ENCODE data around the gene ZNF521. TPM values are rescaled to one million over a fixed set of nuclear protein-coding genes. Genes with fewer than 3 reads are reported as not detected.
A peak's percentile ranks its signal among the peaks of the same experiment; 100 is the strongest.

Gene ZNF521
- total and polyA plus RNA-seq, 2 experiments from 2014 or later, result 3.1 to 9.2 TPM

DNA sequence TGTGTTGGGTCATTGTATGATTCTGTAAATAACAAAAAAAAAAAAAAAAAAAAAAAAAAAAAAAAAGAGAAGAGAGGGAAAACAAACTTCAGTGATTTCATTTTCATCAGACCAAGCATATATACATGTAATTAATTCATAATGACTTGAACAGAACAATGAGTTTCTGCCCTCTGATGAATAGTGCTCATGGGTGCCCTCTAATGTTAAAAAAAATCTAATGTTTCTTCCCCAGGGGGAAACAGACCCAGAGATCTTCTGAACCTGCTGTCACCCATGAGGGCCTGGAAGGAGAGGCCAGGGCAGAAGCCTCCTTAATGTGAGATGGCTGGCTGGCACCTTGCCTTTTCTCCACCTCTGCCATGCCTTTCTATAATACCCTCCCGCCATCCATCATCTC is 289.2 kb downstream of the ZNF521 start:
- Mint-ChIP-seq H3K4me3 (no peak overlapping the region), H3K4me1 (peaks cover 3% of the 10 kb centered on the region; the same call in 1 of the 3 replicates), H3K27me3 (ENCODE audit: insufficient read depth, low read depth, poor library complexity) (peaks cover 3% of the 10 kb centered on the region), H3K36me3 (ENCODE audit: low read depth) (no peaks in the 10 kb centered on the region), H3K27ac (no peak overlapping the region), H3K9me3 (no peaks in the 10 kb centered on the region; the same call in 2 of the 3 replicates)
- Histone ChIP-seq H3F3A (replicated peaks; ENCODE audit: low read depth) (no peaks in the 10 kb centered on the region), H3K79me2 (replicated peaks; ENCODE audit: insufficient read depth) (no peaks in the 10 kb centered on the region), H3K27ac (ENCODE audit: low read depth) (no peak overlapping the region), H3K4me2 (no peak overlapping the region), H3K4me3 (no peak overlapping the region), H3K9me2 (ENCODE audit: insufficient read depth) (no peaks in the 10 kb centered on the region), H3K4me1 (ENCODE audit: insufficient read depth) (no peaks in the 10 kb centered on the region), H2AFZ (no peak overlapping the region), H3K27me3 (ENCODE audit: insufficient read depth) (no peaks in the 10 kb centered on the region), H3K36me3 (ENCODE audit: insufficient read depth) (no peaks in the 10 kb centered on the region), H4K20me1 (replicated peaks; ENCODE audit: insufficient read depth) (no peaks in the 10 kb centered on the region)
- TF ChIP-seq, protein P1, sequence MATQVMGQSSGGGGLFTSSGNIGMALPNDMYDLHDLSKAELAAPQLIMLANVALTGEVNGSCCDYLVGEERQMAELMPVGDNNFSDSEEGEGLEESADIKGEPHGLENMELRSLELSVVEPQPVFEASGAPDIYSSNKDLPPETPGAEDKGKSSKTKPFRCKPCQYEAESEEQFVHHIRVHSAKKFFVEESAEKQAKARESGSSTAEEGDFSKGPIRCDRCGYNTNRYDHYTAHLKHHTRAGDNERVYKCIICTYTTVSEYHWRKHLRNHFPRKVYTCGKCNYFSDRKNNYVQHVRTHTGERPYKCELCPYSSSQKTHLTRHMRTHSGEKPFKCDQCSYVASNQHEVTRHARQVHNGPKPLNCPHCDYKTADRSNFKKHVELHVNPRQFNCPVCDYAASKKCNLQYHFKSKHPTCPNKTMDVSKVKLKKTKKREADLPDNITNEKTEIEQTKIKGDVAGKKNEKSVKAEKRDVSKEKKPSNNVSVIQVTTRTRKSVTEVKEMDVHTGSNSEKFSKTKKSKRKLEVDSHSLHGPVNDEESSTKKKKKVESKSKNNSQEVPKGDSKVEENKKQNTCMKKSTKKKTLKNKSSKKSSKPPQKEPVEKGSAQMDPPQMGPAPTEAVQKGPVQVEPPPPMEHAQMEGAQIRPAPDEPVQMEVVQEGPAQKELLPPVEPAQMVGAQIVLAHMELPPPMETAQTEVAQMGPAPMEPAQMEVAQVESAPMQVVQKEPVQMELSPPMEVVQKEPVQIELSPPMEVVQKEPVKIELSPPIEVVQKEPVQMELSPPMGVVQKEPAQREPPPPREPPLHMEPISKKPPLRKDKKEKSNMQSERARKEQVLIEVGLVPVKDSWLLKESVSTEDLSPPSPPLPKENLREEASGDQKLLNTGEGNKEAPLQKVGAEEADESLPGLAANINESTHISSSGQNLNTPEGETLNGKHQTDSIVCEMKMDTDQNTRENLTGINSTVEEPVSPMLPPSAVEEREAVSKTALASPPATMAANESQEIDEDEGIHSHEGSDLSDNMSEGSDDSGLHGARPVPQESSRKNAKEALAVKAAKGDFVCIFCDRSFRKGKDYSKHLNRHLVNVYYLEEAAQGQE (IDR thresholded peaks at IDR 0.05; ENCODE audit: unreplicated experiment), result no peak
- TF ChIP-seq, protein P2, sequence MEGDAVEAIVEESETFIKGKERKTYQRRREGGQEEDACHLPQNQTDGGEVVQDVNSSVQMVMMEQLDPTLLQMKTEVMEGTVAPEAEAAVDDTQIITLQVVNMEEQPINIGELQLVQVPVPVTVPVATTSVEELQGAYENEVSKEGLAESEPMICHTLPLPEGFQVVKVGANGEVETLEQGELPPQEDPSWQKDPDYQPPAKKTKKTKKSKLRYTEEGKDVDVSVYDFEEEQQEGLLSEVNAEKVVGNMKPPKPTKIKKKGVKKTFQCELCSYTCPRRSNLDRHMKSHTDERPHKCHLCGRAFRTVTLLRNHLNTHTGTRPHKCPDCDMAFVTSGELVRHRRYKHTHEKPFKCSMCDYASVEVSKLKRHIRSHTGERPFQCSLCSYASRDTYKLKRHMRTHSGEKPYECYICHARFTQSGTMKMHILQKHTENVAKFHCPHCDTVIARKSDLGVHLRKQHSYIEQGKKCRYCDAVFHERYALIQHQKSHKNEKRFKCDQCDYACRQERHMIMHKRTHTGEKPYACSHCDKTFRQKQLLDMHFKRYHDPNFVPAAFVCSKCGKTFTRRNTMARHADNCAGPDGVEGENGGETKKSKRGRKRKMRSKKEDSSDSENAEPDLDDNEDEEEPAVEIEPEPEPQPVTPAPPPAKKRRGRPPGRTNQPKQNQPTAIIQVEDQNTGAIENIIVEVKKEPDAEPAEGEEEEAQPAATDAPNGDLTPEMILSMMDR (conservative IDR thresholded peaks at IDR 0.05; ENCODE audit: low read depth in 2 of 2), result peak; percentile 17 to 32; a peak in 2 of 4 replicates
- DNase-seq (ENCODE audit: low spot score) (no peak), ATAC-seq (no peak)

DNA sequence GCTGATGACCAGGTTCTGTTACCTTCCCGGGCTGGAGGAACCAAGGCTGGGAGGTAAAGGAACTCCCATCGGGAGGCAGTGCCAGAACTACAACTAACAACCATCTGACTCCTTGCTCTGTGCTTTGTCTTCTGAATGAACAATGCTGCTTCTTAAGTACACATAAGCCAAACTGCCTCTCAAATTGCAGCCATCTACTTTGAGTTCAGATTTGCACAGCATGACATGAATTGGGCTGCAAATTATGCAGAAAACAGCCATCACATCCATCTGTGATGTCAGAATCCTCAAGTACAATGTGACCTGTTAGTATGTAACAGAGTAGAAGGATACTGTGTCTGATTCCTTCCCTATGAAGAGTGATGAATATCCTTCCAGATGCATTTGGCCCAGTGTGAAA is 290.6 kb downstream of the ZNF521 start:
- Histone ChIP-seq H4K20me1 (replicated peaks; ENCODE audit: insufficient read depth) (no peaks in the 10 kb centered on the region), H2AFZ (no peak overlapping the region), H3K4me1 (ENCODE audit: insufficient read depth) (no peaks in the 10 kb centered on the region), H3K27me3 (ENCODE audit: insufficient read depth) (no peaks in the 10 kb centered on the region), H3K36me3 (ENCODE audit: insufficient read depth) (no peaks in the 10 kb centered on the region), H3K4me3 (no peak overlapping the region), H3K9me2 (ENCODE audit: insufficient read depth) (no peaks in the 10 kb centered on the region), H3F3A (replicated peaks; ENCODE audit: low read depth) (no peaks in the 10 kb centered on the region), H3K4me2 (no peak overlapping the region), H3K79me2 (replicated peaks; ENCODE audit: insufficient read depth) (no peaks in the 10 kb centered on the region), H3K27ac (ENCODE audit: low read depth) (no peak overlapping the region)
- no peak overlapping the region for H3K27ac Mint-ChIP-seq
- no peak overlapping the region for H3K4me3 Mint-ChIP-seq
- ATAC-seq (no peak), DNase-seq (ENCODE audit: low spot score) (no peak)
- peaks cover 3% of the 10 kb centered on the region; the same call in 1 of the 3 replicates for H3K4me1 Mint-ChIP-seq
- H3K9me3 Mint-ChIP-seq, result no peaks in the 10 kb centered on the region; the same call in 2 of the 3 replicates
- H3K27me3 Mint-ChIP-seq (ENCODE audit: insufficient read depth, low read depth, poor library complexity), result peaks cover 3% of the 10 kb centered on the region
- H3K36me3 Mint-ChIP-seq (ENCODE audit: low read depth), result no peaks in the 10 kb centered on the region
- TF ChIP-seq, protein P3, sequence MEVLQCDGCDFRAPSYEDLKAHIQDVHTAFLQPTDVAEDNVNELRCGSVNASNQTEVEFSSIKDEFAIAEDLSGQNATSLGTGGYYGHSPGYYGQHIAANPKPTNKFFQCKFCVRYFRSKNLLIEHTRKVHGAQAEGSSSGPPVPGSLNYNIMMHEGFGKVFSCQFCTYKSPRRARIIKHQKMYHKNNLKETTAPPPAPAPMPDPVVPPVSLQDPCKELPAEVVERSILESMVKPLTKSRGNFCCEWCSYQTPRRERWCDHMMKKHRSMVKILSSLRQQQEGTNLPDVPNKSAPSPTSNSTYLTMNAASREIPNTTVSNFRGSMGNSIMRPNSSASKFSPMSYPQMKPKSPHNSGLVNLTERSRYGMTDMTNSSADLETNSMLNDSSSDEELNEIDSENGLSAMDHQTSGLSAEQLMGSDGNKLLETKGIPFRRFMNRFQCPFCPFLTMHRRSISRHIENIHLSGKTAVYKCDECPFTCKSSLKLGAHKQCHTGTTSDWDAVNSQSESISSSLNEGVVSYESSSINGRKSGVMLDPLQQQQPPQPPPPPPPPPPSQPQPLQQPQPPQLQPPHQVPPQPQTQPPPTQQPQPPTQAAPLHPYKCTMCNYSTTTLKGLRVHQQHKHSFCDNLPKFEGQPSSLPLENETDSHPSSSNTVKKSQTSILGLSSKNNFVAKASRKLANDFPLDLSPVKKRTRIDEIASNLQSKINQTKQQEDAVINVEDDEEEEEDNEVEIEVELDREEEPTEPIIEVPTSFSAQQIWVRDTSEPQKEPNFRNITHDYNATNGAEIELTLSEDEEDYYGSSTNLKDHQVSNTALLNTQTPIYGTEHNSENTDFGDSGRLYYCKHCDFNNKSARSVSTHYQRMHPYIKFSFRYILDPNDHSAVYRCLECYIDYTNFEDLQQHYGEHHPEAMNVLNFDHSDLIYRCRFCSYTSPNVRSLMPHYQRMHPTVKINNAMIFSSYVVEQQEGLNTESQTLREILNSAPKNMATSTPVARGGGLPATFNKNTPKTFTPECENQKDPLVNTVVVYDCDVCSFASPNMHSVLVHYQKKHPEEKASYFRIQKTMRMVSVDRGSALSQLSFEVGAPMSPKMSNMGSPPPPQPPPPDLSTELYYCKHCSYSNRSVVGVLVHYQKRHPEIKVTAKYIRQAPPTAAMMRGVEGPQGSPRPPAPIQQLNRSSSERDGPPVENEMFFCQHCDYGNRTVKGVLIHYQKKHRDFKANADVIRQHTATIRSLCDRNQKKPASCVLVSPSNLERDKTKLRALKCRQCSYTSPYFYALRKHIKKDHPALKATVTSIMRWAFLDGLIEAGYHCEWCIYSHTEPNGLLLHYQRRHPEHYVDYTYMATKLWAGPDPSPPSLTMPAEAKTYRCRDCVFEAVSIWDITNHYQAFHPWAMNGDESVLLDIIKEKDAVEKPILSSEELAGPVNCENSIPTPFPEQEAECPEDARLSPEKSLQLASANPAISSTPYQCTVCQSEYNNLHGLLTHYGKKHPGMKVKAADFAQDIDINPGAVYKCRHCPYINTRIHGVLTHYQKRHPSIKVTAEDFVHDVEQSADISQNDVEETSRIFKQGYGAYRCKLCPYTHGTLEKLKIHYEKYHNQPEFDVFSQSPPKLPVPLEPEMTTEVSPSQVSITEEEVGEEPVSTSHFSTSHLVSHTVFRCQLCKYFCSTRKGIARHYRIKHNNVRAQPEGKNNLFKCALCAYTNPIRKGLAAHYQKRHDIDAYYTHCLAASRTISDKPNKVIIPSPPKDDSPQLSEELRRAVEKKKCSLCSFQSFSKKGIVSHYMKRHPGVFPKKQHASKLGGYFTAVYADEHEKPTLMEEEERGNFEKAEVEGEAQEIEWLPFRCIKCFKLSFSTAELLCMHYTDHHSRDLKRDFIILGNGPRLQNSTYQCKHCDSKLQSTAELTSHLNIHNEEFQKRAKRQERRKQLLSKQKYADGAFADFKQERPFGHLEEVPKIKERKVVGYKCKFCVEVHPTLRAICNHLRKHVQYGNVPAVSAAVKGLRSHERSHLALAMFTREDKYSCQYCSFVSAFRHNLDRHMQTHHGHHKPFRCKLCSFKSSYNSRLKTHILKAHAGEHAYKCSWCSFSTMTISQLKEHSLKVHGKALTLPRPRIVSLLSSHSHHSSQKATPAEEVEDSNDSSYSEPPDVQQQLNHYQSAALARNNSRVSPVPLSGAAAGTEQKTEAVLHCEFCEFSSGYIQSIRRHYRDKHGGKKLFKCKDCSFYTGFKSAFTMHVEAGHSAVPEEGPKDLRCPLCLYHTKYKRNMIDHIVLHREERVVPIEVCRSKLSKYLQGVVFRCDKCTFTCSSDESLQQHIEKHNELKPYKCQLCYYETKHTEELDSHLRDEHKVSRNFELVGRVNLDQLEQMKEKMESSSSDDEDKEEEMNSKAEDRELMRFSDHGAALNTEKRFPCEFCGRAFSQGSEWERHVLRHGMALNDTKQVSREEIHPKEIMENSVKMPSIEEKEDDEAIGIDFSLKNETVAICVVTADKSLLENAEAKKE (CRISPR knock-in tag; IDR thresholded peaks at IDR 0.05), result no peak
- TF ChIP-seq, protein P4, sequence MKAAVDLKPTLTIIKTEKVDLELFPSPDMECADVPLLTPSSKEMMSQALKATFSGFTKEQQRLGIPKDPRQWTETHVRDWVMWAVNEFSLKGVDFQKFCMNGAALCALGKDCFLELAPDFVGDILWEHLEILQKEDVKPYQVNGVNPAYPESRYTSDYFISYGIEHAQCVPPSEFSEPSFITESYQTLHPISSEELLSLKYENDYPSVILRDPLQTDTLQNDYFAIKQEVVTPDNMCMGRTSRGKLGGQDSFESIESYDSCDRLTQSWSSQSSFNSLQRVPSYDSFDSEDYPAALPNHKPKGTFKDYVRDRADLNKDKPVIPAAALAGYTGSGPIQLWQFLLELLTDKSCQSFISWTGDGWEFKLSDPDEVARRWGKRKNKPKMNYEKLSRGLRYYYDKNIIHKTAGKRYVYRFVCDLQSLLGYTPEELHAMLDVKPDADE (IDR thresholded peaks at IDR 0.05), result no peak
- TF ChIP-seq, protein P2 (conservative IDR thresholded peaks at IDR 0.05; ENCODE audit: low read depth in 2 of 2), result no peak
- no peak for TF ChIP-seq CREB1 (CRISPR knock-in tag; IDR thresholded peaks at IDR 0.05; ENCODE audit: low read depth)

Measured in GM23338 (cell line).